DOHH2 (cell line): ENCODE data around the gene PMPCA.

ENCODE experiments used
- CTCF ChIP-seq: fragments of 200-600 bp; sonication (generic); IDR thresholded peaks from one replicate; pipeline ENCODE4 v1.5.1; 2014; ENCODE audit warnings: antibody characterized with exemption, mild to moderate bottlenecking, low read depth, low read length; ENCODE audit not compliant: poor library complexity, severe bottlenecking
- EZH2phosphoT487 ChIP-seq: fragments of 200-600 bp; sonication (generic); IDR thresholded peaks from 2 replicates; pipeline ENCODE4 v1.6.1; 2017; ENCODE audit warnings: borderline replicate concordance, mild to moderate bottlenecking, antibody characterized with exemption, low read length, moderate library complexity, mixed read lengths

GRCh38 chr9:136391737-136392537, 18.5 kb upstream of the PMPCA start:
- TF ChIP-seq CTCF (no peak), EZH2phosphoT487 (no peak)
